ENCODE data around the gene DRGX. TPM values are rescaled to one million over a fixed set of nuclear protein-coding genes. Genes with fewer than 3 reads are reported as not detected.

The DRGX gene
- total and polyA plus RNA-seq, 2 of the 13 experiments (the other 11 are each of a cell fraction or from before 2014, with no cell fraction given): not detected

DNA sequence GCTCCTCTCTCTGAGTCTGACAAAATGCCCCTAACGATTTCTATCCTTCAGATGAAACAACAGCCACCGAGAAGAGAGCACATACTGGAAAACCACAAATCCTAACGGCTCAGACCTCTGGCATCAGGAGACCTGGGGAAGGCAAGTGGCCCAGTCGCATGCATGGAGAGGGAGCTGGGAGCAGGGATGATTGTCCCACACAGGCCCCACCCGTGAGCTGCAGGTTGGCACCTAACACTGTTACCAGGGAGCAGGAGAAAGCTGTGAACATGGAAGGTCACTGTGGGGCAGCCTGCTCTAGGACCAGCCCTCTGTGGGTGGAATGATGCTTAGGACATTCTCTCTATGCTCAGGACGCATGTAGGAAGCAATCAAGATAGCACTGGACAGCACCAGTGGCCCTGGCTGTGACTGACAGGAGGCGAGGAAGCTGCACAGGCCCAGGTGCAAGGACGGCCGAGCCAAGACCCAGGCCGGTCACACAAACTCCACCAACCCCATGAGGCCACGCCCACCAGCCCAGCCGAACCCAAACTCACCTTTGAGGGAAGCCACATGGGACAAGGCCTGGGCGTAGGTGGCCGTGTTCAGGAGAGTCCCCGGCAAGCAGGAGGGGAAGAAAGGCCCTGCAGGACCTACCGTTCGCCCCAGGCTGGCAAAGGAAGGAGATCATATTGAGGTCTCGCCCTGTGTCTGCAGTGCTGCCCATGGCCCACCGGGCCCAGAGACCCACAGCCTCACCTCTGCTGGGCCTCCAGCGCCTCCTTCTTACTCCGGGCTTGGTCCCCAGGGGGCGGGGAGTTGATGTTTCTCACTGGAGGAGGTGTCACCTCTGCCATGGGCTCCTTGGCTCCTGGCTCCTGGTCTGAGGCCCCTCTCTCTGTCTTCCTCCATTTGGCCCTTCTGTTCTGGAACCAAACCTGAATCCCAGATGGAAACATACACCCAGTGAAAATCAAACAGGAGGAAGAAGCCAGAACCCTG, 9.7 kb downstream of the DRGX start (continued):
- TF ChIP-seq ZNF589 (CRISPR knock-in tag; conservative IDR thresholded peaks at IDR 0.05) (no peak), ZNF879 (CRISPR knock-in tag; IDR thresholded peaks at IDR 0.05) (no peak), ZNF232 (CRISPR knock-in tag; IDR thresholded peaks at IDR 0.05; ENCODE audit: borderline replicate concordance) (no peak)

GRCh38 chr10:49384268-49384953, 11.5 kb downstream of the DRGX start:
- H4K20me1 ChIP-seq (ENCODE audit: insufficient read depth, low read length): no peaks in the 10 kb centered on the region
- ChIA-PET CTCF (ENCODE audit: low intra/inter-chr PET ratio, low total read pairs) (no interaction called here), POLR2A (no interaction called here)
- no peak overlapping the region for H2AFZ ChIP-seq (ENCODE audit: low read length)
- in situ Hi-C loops (cut with HindIII; ENCODE audit: extremely low pct_ligation_motif_present, low pct_unique_long_range_greater_than_20kb) (no loop called here), intact Hi-C loops (cut with micrococcal nuclease; ENCODE audit: unreplicated experiment) (no loop called here)
- no TSS peak for BruUV-seq (replicated peaks)
- H3K4me1 ChIP-seq (ENCODE audit: insufficient read depth, low read length): no peaks in the 10 kb centered on the region
- no peak for DNase-seq (ENCODE audit: low spot score)
- H3K36me3 ChIP-seq (replicated peaks in 1 of 2; ENCODE audit: control insufficient read depth in 1 of 2, insufficient read depth in 2 of 2, low read length in 2 of 2): no peaks in the 10 kb centered on the region
- FAIRE-seq: no peak
- peaks cover 3 to 27% of the 10 kb centered on the region in 2 experiments; a peak in 4 of 5 replicates for H3K27me3 ChIP-seq (ENCODE audit: control insufficient read depth in 1 of 2, insufficient read depth in 2 of 2, low read length in 2 of 2)
- no peaks in the 10 kb centered on the region for H3K9me3 ChIP-seq (ENCODE audit: low read length)
- H3K4me3 ChIP-seq (replicated peaks in 1 of 3; ENCODE audit: insufficient read depth in 1 of 3, low read depth in 2 of 3, low read length in 3 of 3): no peak overlapping the region
- no peak overlapping the region for H3K9ac ChIP-seq (ENCODE audit: insufficient read depth, low read depth, low read length)
- no peak overlapping the region for H3K27ac ChIP-seq (ENCODE audit: extremely low read length, insufficient read depth, low read length)
- H3K79me2 ChIP-seq (ENCODE audit: insufficient read depth, low read length): no peaks in the 10 kb centered on the region
- H3K4me2 ChIP-seq (ENCODE audit: low read depth, low read length): no peak overlapping the region
- 4% methylated on average over 8 of the region's 16 CpGs for WGBS (ENCODE audit: low lambda C conversion rate)
- ATAC-seq: no peak
- no peak for TF ChIP-seq JUNB (CRISPR knock-in tag; IDR thresholded peaks at IDR 0.05; ENCODE audit: borderline replicate concordance)
- TF ChIP-seq MAFK (conservative IDR thresholded peaks at IDR 0.05 in 1 of 2, IDR thresholded peaks at IDR 0.05 in 1 of 2; ENCODE audit: low read length in 2 of 2): no peak
- no peak for TF ChIP-seq HES4 (CRISPR knock-in tag; IDR thresholded peaks at IDR 0.05; ENCODE audit: borderline replicate concordance)
- no peak for TF ChIP-seq ZNF414 (CRISPR knock-in tag; IDR thresholded peaks at IDR 0.05)
- no peak for TF ChIP-seq TEAD3 (CRISPR knock-in tag; optimal IDR thresholded peaks at IDR 0.05; ENCODE audit: borderline replicate concordance)
- TF ChIP-seq REXO4 (CRISPR knock-in tag; IDR thresholded peaks at IDR 0.05; ENCODE audit: borderline replicate concordance): no peak
- TF ChIP-seq ZNF552 (CRISPR knock-in tag; IDR thresholded peaks at IDR 0.05; ENCODE audit: borderline replicate concordance): no peak
- TF ChIP-seq ZNF543 (CRISPR knock-in tag; IDR thresholded peaks at IDR 0.05): no peak
- TF ChIP-seq PAXIP1 (CRISPR knock-in tag; conservative IDR thresholded peaks at IDR 0.05): no peak
- TF ChIP-seq ZNF263 (CRISPR knock-in tag; IDR thresholded peaks at IDR 0.05): no peak
- no peak for TF ChIP-seq ZNF446 (CRISPR knock-in tag; IDR thresholded peaks at IDR 0.05)
- TF ChIP-seq TSC22D2 (CRISPR knock-in tag; IDR thresholded peaks at IDR 0.05; ENCODE audit: borderline replicate concordance): no peak
- TF ChIP-seq FOXK2 (IDR thresholded peaks at IDR 0.05): no peak
- TF ChIP-seq, protein P1, sequence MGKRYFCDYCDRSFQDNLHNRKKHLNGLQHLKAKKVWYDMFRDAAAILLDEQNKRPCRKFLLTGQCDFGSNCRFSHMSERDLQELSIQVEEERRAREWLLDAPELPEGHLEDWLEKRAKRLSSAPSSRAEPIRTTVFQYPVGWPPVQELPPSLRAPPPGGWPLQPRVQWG (CRISPR knock-in tag; IDR thresholded peaks at IDR 0.05; ENCODE audit: borderline replicate concordance, low read depth): no peak

Data from HepG2 (cell line).